Lower lobe of right lung (tissue), 2 donors: Measurements from ENCODE around the gene SHISAL1. TPM values are rescaled to one million over a fixed set of nuclear protein-coding genes. Genes with fewer than 3 reads are reported as not detected.

Source experiments
- ATAC-seq, 2 donors: fragments of 200-7000 bp; cut with Tn5 transposase; one replicate each; pipeline ENCODE4 v1.9.1; 2020 to 2022; ENCODE audit warnings: mild to moderate bottlenecking in 2 of 2, moderate library complexity in 2 of 2
- DNase-seq: peaks from one replicate; pipeline ENCODE4 v3.0.0-alpha.2; 2020
- H3K27ac ChIP-seq: fragments of 200-600 bp; one replicate; pipeline ENCODE4 v1.8.0; 2022
- H3K27me3 ChIP-seq: fragments of 200-600 bp; one replicate; pipeline ENCODE4 v1.8.0; 2022; ENCODE audit warnings: low read depth
- H3K36me3 ChIP-seq: fragments of 200-600 bp; one replicate; pipeline ENCODE4 v1.8.0; 2022; ENCODE audit warnings: mild to moderate bottlenecking
- H3K4me1 ChIP-seq: fragments of 200-600 bp; one replicate; pipeline ENCODE4 v1.8.0; 2022
- H3K4me3 ChIP-seq: fragments of 200-600 bp; one replicate; pipeline ENCODE4 v1.8.0; 2022; ENCODE audit warnings: mild to moderate bottlenecking
- H3K9me3 ChIP-seq: fragments of 200-600 bp; one replicate; pipeline ENCODE4 v1.8.0; 2022
- intact Hi-C: fragments of 100-400 bp; cut with DNase I; formaldehyde crosslinking; loops from one replicate; pipeline ENCODE4 v1.11.0; 2022
- total RNA-seq: library from RNA; stranded (reverse); fragmentation: NEBNext Ultra II Directional; extraction: Animal tissue kit (Norgen Biotek cat#: 25700); gene quantifications from one replicate; pipeline ENCODE4 v1.2.1, GENCODE V29; 2021
- TF ChIP-seq, protein P1 (sequence below): fragments of 200-600 bp; IDR thresholded peaks from one replicate; pipeline ENCODE4 v1.8.0; 2022; ENCODE audit warnings: antibody characterized with exemption, mild to moderate bottlenecking
- donor health status: DM: no; HTN: yes; CAD: no; lungs with severe emphysema.

SHISAL1 gene
- total RNA-seq, 1 donor from 2014 or later: 0.32 TPM

GRCh38 chr22:44284711-44285110, 28.0 kb downstream of the SHISAL1 start:
- no peaks in the 10 kb centered on the region for H3K9me3 ChIP-seq
- no peaks in the 10 kb centered on the region for H3K4me1 ChIP-seq
- H3K27me3 ChIP-seq: peaks cover 25% of the 10 kb centered on the region
- H3K4me3 ChIP-seq: no peak overlapping the region
- intact Hi-C loops: no loop called here
- DNase-seq: no peak
- no peak for ATAC-seq
- TF ChIP-seq, protein P1, sequence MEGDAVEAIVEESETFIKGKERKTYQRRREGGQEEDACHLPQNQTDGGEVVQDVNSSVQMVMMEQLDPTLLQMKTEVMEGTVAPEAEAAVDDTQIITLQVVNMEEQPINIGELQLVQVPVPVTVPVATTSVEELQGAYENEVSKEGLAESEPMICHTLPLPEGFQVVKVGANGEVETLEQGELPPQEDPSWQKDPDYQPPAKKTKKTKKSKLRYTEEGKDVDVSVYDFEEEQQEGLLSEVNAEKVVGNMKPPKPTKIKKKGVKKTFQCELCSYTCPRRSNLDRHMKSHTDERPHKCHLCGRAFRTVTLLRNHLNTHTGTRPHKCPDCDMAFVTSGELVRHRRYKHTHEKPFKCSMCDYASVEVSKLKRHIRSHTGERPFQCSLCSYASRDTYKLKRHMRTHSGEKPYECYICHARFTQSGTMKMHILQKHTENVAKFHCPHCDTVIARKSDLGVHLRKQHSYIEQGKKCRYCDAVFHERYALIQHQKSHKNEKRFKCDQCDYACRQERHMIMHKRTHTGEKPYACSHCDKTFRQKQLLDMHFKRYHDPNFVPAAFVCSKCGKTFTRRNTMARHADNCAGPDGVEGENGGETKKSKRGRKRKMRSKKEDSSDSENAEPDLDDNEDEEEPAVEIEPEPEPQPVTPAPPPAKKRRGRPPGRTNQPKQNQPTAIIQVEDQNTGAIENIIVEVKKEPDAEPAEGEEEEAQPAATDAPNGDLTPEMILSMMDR: no peak
- no peak overlapping the region for H3K27ac ChIP-seq
- H3K36me3 ChIP-seq: no peaks in the 10 kb centered on the region

GRCh38 chr22:44281768-44282637, 30.7 kb downstream of the SHISAL1 start:
- H3K36me3 ChIP-seq: no peaks in the 10 kb centered on the region
- H3K4me1 ChIP-seq: no peaks in the 10 kb centered on the region
- no peak overlapping the region for H3K4me3 ChIP-seq
- H3K27ac ChIP-seq: no peak overlapping the region
- peaks cover 28% of the 10 kb centered on the region for H3K27me3 ChIP-seq
- intact Hi-C loops: no loop called here
- no peak for DNase-seq
- ATAC-seq: no peak
- TF ChIP-seq, protein P1: no peak
- H3K9me3 ChIP-seq: no peaks in the 10 kb centered on the region

GRCh38 chr22:44280665-44281188, 32.0 kb downstream of the SHISAL1 start:
- no peaks in the 10 kb centered on the region for H3K36me3 ChIP-seq
- peaks cover 28% of the 10 kb centered on the region for H3K27me3 ChIP-seq
- TF ChIP-seq, protein P1: no peak
- H3K4me1 ChIP-seq: no peaks in the 10 kb centered on the region
- intact Hi-C loops: no loop called here
- no peak overlapping the region for H3K4me3 ChIP-seq
- no peak overlapping the region for H3K27ac ChIP-seq
- ATAC-seq: no peak
- no peak for DNase-seq
- H3K9me3 ChIP-seq: no peaks in the 10 kb centered on the region

DNA sequence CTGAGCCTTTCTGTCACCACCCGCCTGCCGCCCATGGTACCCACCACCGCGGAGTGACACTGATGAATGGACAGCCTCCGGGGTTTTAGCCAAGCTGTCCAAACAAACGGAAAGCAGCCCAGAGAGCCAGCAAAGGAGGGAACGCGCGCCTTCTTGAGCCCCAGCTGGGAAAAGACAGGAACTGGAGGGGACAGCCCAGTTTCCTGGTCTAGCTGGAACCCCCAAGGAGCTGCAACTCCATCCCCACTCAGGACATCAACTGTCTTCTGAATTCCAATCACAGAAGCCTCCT, 33.7 kb downstream of the SHISAL1 start:
- Histone ChIP-seq H3K4me3 (no peak overlapping the region), H3K27me3 (peaks cover 23% of the 10 kb centered on the region), H3K27ac (no peak overlapping the region), H3K36me3 (no peaks in the 10 kb centered on the region), H3K4me1 (no peaks in the 10 kb centered on the region), H3K9me3 (no peaks in the 10 kb centered on the region)
- DNase-seq: no peak
- ATAC-seq: no peak
- intact Hi-C loops: no loop called here
- TF ChIP-seq, protein P1: no peak

DNA sequence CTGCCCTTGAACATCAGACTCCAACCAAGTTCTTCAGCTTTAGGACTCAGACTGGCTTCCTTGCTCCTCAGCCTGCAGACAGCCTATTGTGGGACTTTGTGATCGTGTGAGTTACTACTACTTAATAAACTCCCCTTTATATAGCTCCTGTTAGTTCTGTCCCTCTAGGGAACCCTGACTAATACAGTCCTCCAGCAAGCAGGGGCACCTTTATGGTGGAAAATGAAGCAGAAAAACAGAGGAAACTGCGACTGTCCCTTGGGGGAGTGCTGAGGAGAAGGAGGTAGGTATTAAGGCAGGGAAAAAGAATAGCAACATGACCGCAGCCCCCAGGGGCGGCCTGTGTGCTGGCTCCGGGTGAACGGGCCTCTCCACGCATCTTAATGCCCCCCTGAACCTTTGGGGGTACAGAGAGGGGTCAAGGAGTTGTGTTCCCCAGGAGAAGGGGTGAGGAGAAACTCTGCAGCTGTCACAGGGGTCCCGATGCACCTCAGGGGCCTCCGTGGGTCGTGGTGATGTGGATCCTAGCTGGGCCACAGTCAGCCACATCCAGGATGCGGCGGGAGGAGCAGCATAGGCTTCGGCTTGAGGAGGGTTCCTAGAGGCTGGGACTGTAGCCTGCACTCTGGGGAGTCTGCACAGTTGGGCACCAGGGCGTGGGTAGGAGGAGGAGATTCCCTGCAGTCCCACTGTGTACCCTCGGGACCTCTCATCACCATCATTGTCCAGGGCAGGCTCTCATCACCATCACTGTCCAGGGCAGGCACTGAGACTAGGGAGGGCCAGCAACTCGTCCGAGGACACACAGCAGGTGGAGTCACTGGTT, 34.3 kb downstream of the SHISAL1 start:
- no peak for ATAC-seq
- no peak overlapping the region for H3K27ac ChIP-seq
- TF ChIP-seq, protein P1: no peak
- peaks cover 19% of the 10 kb centered on the region for H3K27me3 ChIP-seq
- intact Hi-C loops: no loop called here
- no peak overlapping the region for H3K4me3 ChIP-seq
- H3K4me1 ChIP-seq: no peaks in the 10 kb centered on the region
- H3K36me3 ChIP-seq: no peaks in the 10 kb centered on the region
- no peaks in the 10 kb centered on the region for H3K9me3 ChIP-seq
- no peak for DNase-seq
